ENCODE measurements around the gene NEGR1.

- no peak for TF ChIP-seq CTCF (IDR thresholded peaks at IDR 0.05)
- no peak for TF ChIP-seq POLR2A (IDR thresholded peaks at IDR 0.05)
Observed at GRCh38 chr1:71668065-71668464, 614.3 kb downstream of the NEGR1 start.

Measured in testis (tissue), 2 donors.